Forelimb muscle (tissue), 1 donor: Measurements from ENCODE around the gene RHOG. TPM values are rescaled to one million over a fixed set of nuclear protein-coding genes. Genes with fewer than 3 reads are reported as not detected.
"Not testable (repeated sequence)": the region's sequence is repeated elsewhere in the genome, so short reads cannot be mapped to it uniquely, and the experiment has no call there.

Source experiments
- DNase-seq: peaks from one replicate; pipeline ENCODE4 v3.0.0-alpha.2; 2013; ENCODE audit warnings: low read depth
- polyA plus RNA-seq: library from polyadenylated mRNA; unstranded; fragments of 120-200 nt; gene quantifications from one replicate; pipeline ENCODE4 v1.2.1, GENCODE V29; 2013; ENCODE audit not compliant: insufficient read length

The RHOG gene
- polyA plus RNA-seq, 1 donor, result 22.7 TPM

GRCh38 chr11:3834349-3834663 is 6.5 kb downstream of the RHOG start:
- DNase-seq, result no peak

GRCh38 chr11:3833449-3833848 is 7.3 kb downstream of the RHOG start:
- DNase-seq, result no peak

- no peak for DNase-seq
Observed at GRCh38 chr11:3832816-3833215, 7.9 kb downstream of the RHOG start.

GRCh38 chr11:3831378-3832239 is 9.2 kb downstream of the RHOG start:
- DNase-seq, result no peak

- no peak for DNase-seq
Observed at GRCh38 chr11:3830730-3831129, 10.0 kb downstream of the RHOG start.

- no peak for DNase-seq
Observed at GRCh38 chr11:3830088-3830487, 10.7 kb downstream of the RHOG start.

- DNase-seq, result no peak
Observed at GRCh38 chr11:3827434-3828186, 13.1 kb downstream of the RHOG start.

- no peak for DNase-seq
Observed at GRCh38 chr11:3826721-3827120, 14.0 kb downstream of the RHOG start.

- DNase-seq, result no peak
Observed at GRCh38 chr11:3825473-3826154, 15.1 kb downstream of the RHOG start.

- DNase-seq, result no peak
Observed at GRCh38 chr11:3824714-3825472, 15.9 kb downstream of the RHOG start.

GRCh38 chr11:3823762-3824506 is 16.8 kb downstream of the RHOG start:
- no peak for DNase-seq

GRCh38 chr11:3823303-3823702 is 17.5 kb downstream of the RHOG start:
- DNase-seq, result no peak

GRCh38 chr11:3822312-3822711 is 18.4 kb downstream of the RHOG start:
- DNase-seq, result no peak

- no peak for DNase-seq
Observed at GRCh38 chr11:3820971-3821370, 19.8 kb downstream of the RHOG start.

- DNase-seq, result no peak
Observed at GRCh38 chr11:3817181-3817800, 23.5 kb downstream of the RHOG start.

- no peak for DNase-seq
Observed at GRCh38 chr11:3816673-3817072, 24.1 kb downstream of the RHOG start.

GRCh38 chr11:3815845-3816244 is 24.9 kb downstream of the RHOG start:
- DNase-seq, result no peak

- not testable (repeated sequence) for DNase-seq
Observed at GRCh38 chr11:3814832-3815231, 25.9 kb downstream of the RHOG start.

GRCh38 chr11:3810951-3811350 is 29.8 kb downstream of the RHOG start:
- no peak for DNase-seq

- DNase-seq, result no peak
Observed at GRCh38 chr11:3810446-3810845, 30.3 kb downstream of the RHOG start.

- no peak for DNase-seq
Observed at GRCh38 chr11:3809624-3809928, 31.2 kb downstream of the RHOG start.
